Osteoblast (primary cell): Measurements from ENCODE around the gene FUCA2. TPM values are rescaled to one million over a fixed set of nuclear protein-coding genes. Genes with fewer than 3 reads are reported as not detected.
A peak's percentile ranks its signal among the peaks of the same experiment; 100 is the strongest.
"Not testable (repeated sequence)": the region's sequence is repeated elsewhere in the genome, so short reads cannot be mapped to it uniquely, and the experiment has no call there.

Experiments used
- DNase-seq: peaks from one replicate; pipeline ENCODE4 v3.0.0; 2011; ENCODE audit warnings: low spot score, mixed read lengths; ENCODE audit not compliant: insufficient read length; ENCODE audit errors: missing footprints
- H2AFZ ChIP-seq: 2 replicates; pipeline ENCODE4 v1.6.0; 2011; ENCODE audit warnings: mild to moderate bottlenecking, low read length
- H3K27ac ChIP-seq: 2 replicates; pipeline ENCODE4 v1.5.1; 2011; ENCODE audit warnings: mild to moderate bottlenecking, low read depth, low read length, moderate library complexity
- H3K27me3 ChIP-seq: 2 replicates; pipeline ENCODE4 v1.6.0; 2012; ENCODE audit warnings: mild to moderate bottlenecking, control low read depth, inconsistent platforms, low read length, moderate library complexity; ENCODE audit not compliant: insufficient read depth
- H3K36me3 ChIP-seq: 2 replicates; pipeline ENCODE4 v1.5.1; 2011; ENCODE audit warnings: mild to moderate bottlenecking, low read length, control low read depth, moderate library complexity; ENCODE audit not compliant: insufficient read depth
- H3K4me1 ChIP-seq: 2 replicates; pipeline ENCODE4 v1.5.1; 2011; ENCODE audit warnings: mild to moderate bottlenecking, low read length, control low read depth, moderate library complexity; ENCODE audit not compliant: insufficient read depth
- H3K4me2 ChIP-seq: 2 replicates; pipeline ENCODE4 v1.6.0; 2011; ENCODE audit warnings: mild to moderate bottlenecking, low read length; ENCODE audit not compliant: insufficient read depth
- H3K4me3 ChIP-seq: fragments of 200-600 bp; sonication (generic); 3 replicates; pipeline ENCODE4 v1.5.1; 2012; ENCODE audit warnings: mild to moderate bottlenecking, low read length, inconsistent platforms; ENCODE audit not compliant: insufficient read depth
- H3K79me2 ChIP-seq: 2 replicates; pipeline ENCODE4 v1.6.0; 2012; ENCODE audit warnings: mild to moderate bottlenecking, low read length, control low read depth, inconsistent platforms; ENCODE audit not compliant: insufficient read depth
- H3K9me3 ChIP-seq: 2 replicates; pipeline ENCODE4 v1.5.1; 2011; ENCODE audit warnings: low read depth, low read length, control low read depth
- H4K20me1 ChIP-seq: 2 replicates; pipeline ENCODE4 v1.6.0; 2012; ENCODE audit warnings: mild to moderate bottlenecking, low read length, control low read depth; ENCODE audit not compliant: insufficient read depth
- CTCF ChIP-seq: IDR thresholded peaks from 2 replicates; pipeline ENCODE4 v1.5.1; 2011; ENCODE audit warnings: mild to moderate bottlenecking, low read depth, low read length, moderate library complexity; ENCODE audit errors: extremely low read depth
- total RNA-seq: library from RNA; depleted of rRNA; stranded (reverse); fragments of >200 nt; gene quantifications from 2 replicates; pipeline ENCODE4 v1.2.3, GENCODE V29; 2012

The FUCA2 gene
- total RNA-seq, 1 donor, result 64.8 TPM

GRCh38 chr6:143515061-143515760, 3.7 kb upstream of the FUCA2 start:
- Histone ChIP-seq H3K4me2 (no peak overlapping the region), H3K4me3 (no peak overlapping the region), H3K4me1 (peaks cover 10% of the 10 kb centered on the region), H3K36me3 (no peaks in the 10 kb centered on the region), H3K79me2 (peaks cover 15% of the 10 kb centered on the region), H3K27ac (no peak overlapping the region), H4K20me1 (no peaks in the 10 kb centered on the region), H3K9me3 (no peaks in the 10 kb centered on the region), H2AFZ (no peak overlapping the region), H3K27me3 (peaks cover 13% of the 10 kb centered on the region)
- no peak for TF ChIP-seq CTCF
- no peak for DNase-seq

- DNase-seq, result peak; percentile 81
- H3K36me3 ChIP-seq, result peaks cover 4% of the 10 kb centered on the region
- no peak overlapping the region for H3K27ac ChIP-seq
- H2AFZ ChIP-seq, result no peak overlapping the region
- peaks cover 16% of the 10 kb centered on the region for H3K4me1 ChIP-seq
- peaks cover 9% of the 10 kb centered on the region for H3K27me3 ChIP-seq
- no peak overlapping the region for H3K4me3 ChIP-seq
- no peaks in the 10 kb centered on the region for H3K9me3 ChIP-seq
- no peaks in the 10 kb centered on the region for H4K20me1 ChIP-seq
- peaks cover 32% of the 10 kb centered on the region for H3K79me2 ChIP-seq
- TF ChIP-seq CTCF, result peak; percentile 54
- H3K4me2 ChIP-seq, result no peak overlapping the region
Measured at GRCh38 chr6:143513410-143513809, 1.9 kb upstream of the FUCA2 start.

GRCh38 chr6:143510326-143510725, 1.2 kb downstream of the FUCA2 start:
- peak overlapping the region; percentile 93 for H2AFZ ChIP-seq
- peaks cover 10% of the 10 kb centered on the region for H3K36me3 ChIP-seq
- H3K9me3 ChIP-seq, H3K27me3 ChIP-seq, DNase-seq, H4K20me1 ChIP-seq: not testable (repeated sequence)
- H3K79me2 ChIP-seq, result peaks cover 52% of the 10 kb centered on the region
- peak overlapping the region; percentile 87 for H3K4me2 ChIP-seq
- peak overlapping the region; percentile 85 for H3K4me3 ChIP-seq
- peaks cover 16% of the 10 kb centered on the region for H3K4me1 ChIP-seq
- H3K27ac ChIP-seq, result peak overlapping the region; percentile 83

- Histone ChIP-seq H3K27ac (no peak overlapping the region), H3K36me3 (peaks cover 15% of the 10 kb centered on the region), H3K4me3 (no peak overlapping the region), H3K4me1 (peaks cover 16% of the 10 kb centered on the region), H4K20me1 (no peaks in the 10 kb centered on the region), H3K27me3 (no peaks in the 10 kb centered on the region), H3K79me2 (peaks cover 57% of the 10 kb centered on the region), H3K4me2 (no peak overlapping the region), H2AFZ (no peak overlapping the region), H3K9me3 (no peaks in the 10 kb centered on the region)
- no peak for TF ChIP-seq CTCF
- DNase-seq, result no peak
Measured at GRCh38 chr6:143507358-143508145, 4.0 kb downstream of the FUCA2 start.
